ENCODE measurements around the gene APPL2.
"Not testable (repeated sequence)": the region's sequence is repeated elsewhere in the genome, so short reads cannot be mapped to it uniquely, and the experiment has no call there.

Gene APPL2

DNA sequence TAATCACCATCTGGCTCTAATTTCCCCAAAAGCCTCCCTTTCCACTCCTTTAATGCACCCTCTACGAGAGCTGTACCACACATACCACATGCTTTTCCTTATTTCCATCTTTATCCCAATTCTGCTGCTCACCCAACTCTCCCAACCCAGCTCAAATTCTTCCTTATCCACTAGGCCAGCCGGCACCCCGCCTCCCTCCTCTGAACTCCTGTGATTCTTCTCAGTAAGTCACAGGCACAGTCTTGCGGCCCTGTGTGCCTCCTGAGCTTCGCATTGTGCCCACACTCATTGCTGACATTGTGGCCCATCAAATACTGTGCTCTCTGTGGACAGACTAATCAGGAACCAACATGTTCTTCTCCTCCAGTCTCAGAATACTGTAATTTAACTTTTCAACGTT, 45.4 kb downstream of the APPL2 start:
- FAIRE-seq, result no peak

GRCh38 chr12:105189293-105189692, 46.7 kb downstream of the APPL2 start:
- FAIRE-seq, result no peak

GRCh38 chr12:105183976-105184375, 52.0 kb downstream of the APPL2 start:
- FAIRE-seq, result not testable (repeated sequence)

GRCh38 chr12:105183406-105183805, 52.6 kb downstream of the APPL2 start:
- FAIRE-seq, result not testable (repeated sequence)

GRCh38 chr12:105179114-105179513, 56.9 kb downstream of the APPL2 start:
- not testable (repeated sequence) for FAIRE-seq

DNA sequence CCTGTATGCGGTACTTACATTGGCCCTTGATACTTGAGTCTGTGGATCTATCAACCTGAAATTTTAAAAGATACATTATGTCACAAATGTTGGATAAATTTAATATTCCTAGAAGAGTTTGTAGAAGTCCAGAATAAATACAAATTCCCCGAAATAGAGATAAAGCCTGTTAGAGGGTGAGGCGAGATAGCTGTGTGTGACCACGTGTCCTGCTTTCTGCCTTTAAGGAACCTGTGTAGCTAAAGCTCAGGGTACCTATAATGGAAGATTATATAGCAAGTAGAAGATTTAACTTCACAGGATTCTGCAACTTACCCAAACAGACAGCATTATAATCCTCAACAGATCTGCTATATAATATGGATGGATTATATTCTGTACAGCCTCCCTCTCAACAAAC, 58.8 kb downstream of the APPL2 start:
- no peak for FAIRE-seq

GRCh38 chr12:105175397-105175990, 60.5 kb downstream of the APPL2 start:
- FAIRE-seq, result no peak

GRCh38 chr12:105171691-105172436, 64.1 kb downstream of the APPL2 start:
- no peak for FAIRE-seq

DNA sequence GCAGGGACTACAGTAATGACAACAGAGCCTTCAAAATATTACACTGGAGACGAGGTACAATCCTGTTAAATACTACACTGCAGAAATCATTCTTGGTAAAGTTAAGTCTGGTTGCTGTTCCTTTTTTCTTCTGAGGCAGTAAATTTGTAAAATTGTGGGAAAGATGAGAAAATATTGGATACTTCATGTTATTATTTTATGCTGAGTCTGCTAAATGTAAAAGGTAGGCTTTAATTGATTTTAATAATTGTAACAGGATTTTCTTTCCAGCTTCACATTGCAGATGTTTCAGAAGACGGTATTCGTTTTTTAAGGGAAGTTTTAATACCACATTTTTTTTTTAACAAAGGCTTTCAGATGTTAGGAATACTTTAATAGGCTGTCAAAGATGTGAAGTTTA, 65.8 kb downstream of the APPL2 start:
- no peak for FAIRE-seq

DNA sequence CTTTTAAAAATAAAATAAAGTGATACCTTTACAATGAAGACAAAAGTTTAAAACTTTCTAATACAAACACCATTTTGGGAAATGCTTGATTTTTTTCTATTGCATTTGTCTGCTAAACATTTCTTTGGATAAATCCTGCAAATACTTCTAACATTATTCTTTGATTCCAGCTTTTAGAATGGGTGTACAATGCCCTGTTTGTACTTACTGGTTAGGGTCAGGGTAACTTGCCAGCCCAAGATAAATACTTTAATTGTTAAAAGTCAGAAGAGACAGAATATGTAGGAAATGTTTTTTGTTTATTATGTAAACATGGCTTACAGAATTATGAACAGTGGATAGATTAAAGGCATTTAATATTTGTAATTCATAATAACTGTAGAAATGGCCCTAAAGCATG, 68.0 kb downstream of the APPL2 start:
- no peak for FAIRE-seq

DNA sequence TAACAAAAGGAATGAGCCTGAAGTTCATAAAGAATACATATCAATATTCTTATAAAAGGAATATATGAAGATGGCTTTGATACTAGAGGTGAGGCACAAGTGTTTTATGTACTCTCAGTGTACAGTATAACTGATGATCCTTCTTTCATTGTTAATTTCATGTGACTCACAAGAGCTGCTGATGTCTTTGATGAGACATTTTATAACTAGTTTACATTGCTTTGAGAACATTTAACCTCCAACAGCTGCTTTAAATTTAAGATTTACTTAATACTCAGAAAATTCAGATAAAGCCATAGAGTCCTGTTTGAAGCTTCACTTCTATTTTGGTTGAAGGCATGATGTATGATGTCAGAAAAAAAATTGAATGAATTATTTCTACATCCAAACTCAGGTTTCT, 68.6 kb downstream of the APPL2 start:
- no peak for FAIRE-seq

DNA sequence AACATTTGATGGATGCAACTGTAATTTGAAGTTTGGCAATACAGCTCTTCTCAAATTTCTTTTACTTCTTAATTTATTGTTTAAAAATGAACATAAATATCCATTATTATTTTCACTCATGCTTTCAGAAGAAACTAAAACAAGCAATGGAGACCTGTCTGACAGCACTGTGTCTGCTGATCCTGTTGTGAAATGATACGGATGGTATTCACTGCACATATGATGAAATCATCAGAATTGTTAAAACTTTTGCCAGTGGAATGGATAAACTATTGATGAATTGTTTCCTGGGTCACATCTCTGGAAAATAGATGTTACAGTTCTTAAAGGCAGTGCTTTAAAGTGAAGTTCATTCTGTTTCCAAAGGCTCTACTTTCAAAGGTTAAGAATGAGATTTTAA, 69.2 kb downstream of the APPL2 start:
- FAIRE-seq, result no peak

- peak; percentile 61 for FAIRE-seq
Observed at GRCh38 chr12:105164068-105164467, 71.9 kb downstream of the APPL2 start.

- peak; percentile 47 for FAIRE-seq
Observed at GRCh38 chr12:105162174-105162573, 73.8 kb downstream of the APPL2 start.

DNA sequence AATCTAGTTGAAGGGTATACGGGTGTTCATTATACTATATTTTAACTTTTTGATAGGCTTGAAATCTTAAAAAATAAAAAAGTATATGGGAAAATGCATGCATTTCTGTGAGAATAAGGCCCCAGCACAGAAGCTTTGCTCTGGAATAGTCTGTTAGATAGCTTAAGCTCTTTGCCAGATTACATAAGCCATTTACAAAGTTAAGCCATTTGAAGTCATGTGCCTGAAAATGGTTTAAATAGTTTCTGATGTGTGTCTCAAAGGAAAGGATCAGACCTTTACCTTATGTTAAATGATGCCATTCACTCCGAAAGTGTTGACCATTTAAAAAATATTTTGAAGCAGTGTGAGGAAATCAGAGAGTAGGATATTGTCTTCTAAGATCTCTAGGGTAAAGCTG, 77.1 kb downstream of the APPL2 start:
- FAIRE-seq, result no peak

DNA sequence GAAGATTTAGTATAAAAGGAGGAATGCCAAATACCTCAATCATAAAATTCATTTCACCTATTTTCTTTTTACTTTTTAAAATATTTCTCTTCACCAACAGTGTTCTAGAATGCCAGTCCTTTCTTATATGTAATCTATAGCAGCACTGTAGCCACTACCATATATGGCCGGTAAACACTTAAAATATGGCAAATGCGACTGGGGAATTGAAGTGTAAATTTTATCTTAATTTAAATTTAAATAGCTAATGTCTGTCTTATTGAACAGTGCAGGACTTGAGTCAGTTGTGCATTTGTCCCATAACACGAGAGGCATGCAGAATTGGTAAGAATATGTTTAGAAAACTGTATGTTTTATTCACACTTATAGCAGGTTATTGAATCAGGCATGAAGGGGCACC, 78.4 kb downstream of the APPL2 start:
- FAIRE-seq, result no peak

- peak; percentile 66 for FAIRE-seq
Observed at GRCh38 chr12:105156260-105156659, 79.7 kb downstream of the APPL2 start.

GRCh38 chr12:105142259-105142658, 93.7 kb downstream of the APPL2 start:
- FAIRE-seq, result no peak

DNA sequence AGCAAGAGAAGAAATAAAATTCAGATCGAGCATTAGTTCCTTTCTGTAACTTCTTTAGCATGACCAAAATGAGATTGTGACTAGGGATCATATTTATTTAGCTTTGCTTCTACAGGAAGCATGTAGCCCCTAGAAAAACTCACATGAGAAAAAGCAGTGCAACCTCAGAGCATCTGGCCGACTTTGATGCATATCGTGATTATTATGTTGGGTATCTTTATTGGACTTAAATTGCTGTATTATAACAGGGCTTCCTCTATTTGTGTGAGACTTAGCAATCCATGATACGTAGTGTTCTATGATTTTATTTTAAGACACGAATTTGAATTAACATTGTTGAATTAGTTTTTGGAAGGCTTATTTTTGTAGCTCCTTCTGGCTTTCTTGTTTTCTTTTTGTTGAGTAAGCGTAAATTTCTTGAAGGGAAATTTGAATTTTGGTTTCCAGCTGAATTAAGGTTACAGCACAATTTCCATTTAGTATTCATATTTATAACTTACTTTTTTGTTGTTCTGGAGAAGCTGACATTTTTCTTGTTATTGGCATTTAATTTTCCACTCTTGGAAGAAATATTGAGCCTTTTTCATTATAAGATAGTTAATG, 94.6 kb downstream of the APPL2 start:
- FAIRE-seq, result peak; percentile 43

DNA sequence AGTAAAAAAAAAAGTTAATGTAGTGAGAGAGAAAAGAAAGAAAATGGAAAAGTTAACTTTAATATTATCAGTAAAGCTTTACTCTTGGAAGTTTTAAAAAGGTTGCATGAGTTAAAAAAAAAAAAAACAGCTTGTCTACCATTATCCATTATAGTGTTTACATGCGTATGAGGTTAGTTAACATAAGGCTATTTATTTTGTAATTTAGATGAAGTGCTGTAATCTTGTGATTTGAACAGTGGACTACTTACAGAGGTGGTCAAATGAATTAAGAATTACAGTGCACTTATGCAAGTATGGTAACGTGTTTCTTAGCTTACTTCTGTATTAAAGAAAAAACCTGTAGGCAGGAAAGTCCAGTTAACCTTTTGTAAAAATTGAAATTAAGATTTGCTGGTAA, 97.7 kb downstream of the APPL2 start:
- no peak for FAIRE-seq
